Transverse colon (tissue), 4 donors: Measurements from ENCODE around the gene ERMARD.

Experiments
- EP300 ChIP-seq: sonication (generic); formaldehyde crosslinking; IDR thresholded peaks from one replicate; pipeline ENCODE4 v1.6.1; 2017; ENCODE audit warnings: antibody characterized with exemption, low read depth
- POLR2A ChIP-seq: fragments of 450-650 bp; IDR thresholded peaks from one replicate; pipeline ENCODE4 v1.6.1; 2016; ENCODE audit warnings: antibody characterized with exemption, mild to moderate bottlenecking, moderate library complexity
- POLR2AphosphoS5 ChIP-seq, 3 donors: sonication (generic); formaldehyde crosslinking; IDR thresholded peaks; one replicate each; pipeline ENCODE4 v1.6.1; 2016; ENCODE audit warnings: antibody characterized with exemption in 3 of 3
- TF ChIP-seq, protein P1 (sequence below), 5 experiments: fragments of 200-600 bp in 3 of 5; fragments of 450-650 bp in 2 of 5; sonication (generic) in 3 of 5; IDR thresholded peaks; 1 replicate in 2 of 5; 2 replicates in 3 of 5; pipeline ENCODE4 v1.5.1; 2016 to 2017; ENCODE audit warnings: antibody characterized with exemption in 5 of 5, inconsistent platforms in 3 of 5, mild to moderate bottlenecking in 2 of 5, moderate library complexity in 1 of 5

- TF ChIP-seq EP300: no peak
- TF ChIP-seq, protein P1, sequence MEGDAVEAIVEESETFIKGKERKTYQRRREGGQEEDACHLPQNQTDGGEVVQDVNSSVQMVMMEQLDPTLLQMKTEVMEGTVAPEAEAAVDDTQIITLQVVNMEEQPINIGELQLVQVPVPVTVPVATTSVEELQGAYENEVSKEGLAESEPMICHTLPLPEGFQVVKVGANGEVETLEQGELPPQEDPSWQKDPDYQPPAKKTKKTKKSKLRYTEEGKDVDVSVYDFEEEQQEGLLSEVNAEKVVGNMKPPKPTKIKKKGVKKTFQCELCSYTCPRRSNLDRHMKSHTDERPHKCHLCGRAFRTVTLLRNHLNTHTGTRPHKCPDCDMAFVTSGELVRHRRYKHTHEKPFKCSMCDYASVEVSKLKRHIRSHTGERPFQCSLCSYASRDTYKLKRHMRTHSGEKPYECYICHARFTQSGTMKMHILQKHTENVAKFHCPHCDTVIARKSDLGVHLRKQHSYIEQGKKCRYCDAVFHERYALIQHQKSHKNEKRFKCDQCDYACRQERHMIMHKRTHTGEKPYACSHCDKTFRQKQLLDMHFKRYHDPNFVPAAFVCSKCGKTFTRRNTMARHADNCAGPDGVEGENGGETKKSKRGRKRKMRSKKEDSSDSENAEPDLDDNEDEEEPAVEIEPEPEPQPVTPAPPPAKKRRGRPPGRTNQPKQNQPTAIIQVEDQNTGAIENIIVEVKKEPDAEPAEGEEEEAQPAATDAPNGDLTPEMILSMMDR (IDR thresholded peaks at IDR 0.05): no peak
- no peak for TF ChIP-seq POLR2AphosphoS5 (IDR thresholded peaks at IDR 0.05)
- TF ChIP-seq POLR2A: no peak
Observed at GRCh38 chr6:169729961-169730360, 21.5 kb upstream of the ERMARD start.
